IMR-90 (cell line): ENCODE results near the gene RXRG.

Experiments used
- CTCF ChIP-seq: conservative IDR thresholded peaks from 2 replicates; pipeline ENCODE4 v1.5.1; 2012; ENCODE audit warnings: mild to moderate bottlenecking, low read depth, low read length, improper control_type of control experiment
- MAFK ChIP-seq: IDR thresholded peaks from 2 replicates; pipeline ENCODE4 v1.6.1; 2012; ENCODE audit warnings: low read depth, low read length, improper control_type of control experiment
- MXI1 ChIP-seq: IDR thresholded peaks from 2 replicates; pipeline ENCODE4 v1.6.1; 2012; ENCODE audit warnings: low read depth, mild to moderate bottlenecking, low read length, moderate library complexity, borderline replicate concordance
- RCOR1 ChIP-seq: IDR thresholded peaks from 2 replicates; pipeline ENCODE4 v1.6.1; 2012; ENCODE audit warnings: mild to moderate bottlenecking, low read length, improper control_type of control experiment; ENCODE audit not compliant: insufficient replicate concordance
- RFX5 ChIP-seq: IDR thresholded peaks from 2 replicates; pipeline ENCODE4 v1.8.0; 2012; ENCODE audit warnings: low read depth, mild to moderate bottlenecking, low read length, moderate library complexity

GRCh38 chr1:165408518-165408917, 36.4 kb downstream of the RXRG start:
- TF ChIP-seq RFX5 (no peak), CTCF (peak; percentile 19; the same call in 1 of the 2 replicates), RCOR1 (no peak), MAFK (no peak), MXI1 (no peak)
